ENCODE data around the gene LGR4. TPM values are rescaled to one million over a fixed set of nuclear protein-coding genes. Genes with fewer than 3 reads are reported as not detected.

The LGR4 gene
- polyA plus RNA-seq, 1 donor, result 27.0 TPM

- DNase-seq, result no peak
These were observed 70.7 kb downstream of the LGR4 start for GRCh38 chr11:27401833-27402316.

GRCh38 chr11:27401280-27401832 lies 71.2 kb downstream of the LGR4 start:
- DNase-seq, result no peak

- DNase-seq, result no peak
These were observed 74.2 kb downstream of the LGR4 start for GRCh38 chr11:27398400-27398770.

GRCh38 chr11:27397624-27398399 lies 74.8 kb downstream of the LGR4 start:
- DNase-seq, result no peak

- DNase-seq, result no peak
These were observed 76.2 kb downstream of the LGR4 start for GRCh38 chr11:27396259-27396839.

GRCh38 chr11:27395556-27396258 lies 76.9 kb downstream of the LGR4 start:
- DNase-seq, result no peak

GRCh38 chr11:27394781-27395228 lies 77.8 kb downstream of the LGR4 start:
- no peak for DNase-seq

- no peak for DNase-seq
These were observed 80.1 kb downstream of the LGR4 start for GRCh38 chr11:27392278-27393114.

GRCh38 chr11:27391331-27392015 lies 81.1 kb downstream of the LGR4 start:
- DNase-seq, result no peak

GRCh38 chr11:27390318-27391295 lies 82.0 kb downstream of the LGR4 start:
- no peak for DNase-seq

GRCh38 chr11:27388869-27389268 lies 83.7 kb downstream of the LGR4 start:
- DNase-seq, result no peak

- no peak for DNase-seq
These were observed 84.6 kb downstream of the LGR4 start for GRCh38 chr11:27388001-27388400.

GRCh38 chr11:27387362-27387761 lies 85.2 kb downstream of the LGR4 start:
- DNase-seq, result no peak

GRCh38 chr11:27386181-27386845 lies 86.3 kb downstream of the LGR4 start:
- DNase-seq, result no peak

GRCh38 chr11:27385245-27385644 lies 87.3 kb downstream of the LGR4 start:
- no peak for DNase-seq

- DNase-seq, result no peak
These were observed 88.4 kb downstream of the LGR4 start for GRCh38 chr11:27384227-27384626.

GRCh38 chr11:27383645-27384044 lies 88.9 kb downstream of the LGR4 start:
- DNase-seq, result no peak

GRCh38 chr11:27381238-27381666 lies 91.3 kb downstream of the LGR4 start:
- DNase-seq, result no peak

- no peak for DNase-seq
These were observed 91.8 kb downstream of the LGR4 start for GRCh38 chr11:27380771-27381170.

GRCh38 chr11:27379449-27379848 lies 93.1 kb downstream of the LGR4 start:
- no peak for DNase-seq

Data from hindlimb muscle (tissue), 1 donor.